NK-92 (cell line): Measurements from ENCODE around the gene MOCS3.

Experiments used
- DNase-seq: peaks from one replicate; lab custom pipeline; 2025; ENCODE audit not compliant: unreplicated experiment; lab: John Stamatoyannopoulos, UW

The MOCS3 gene, protein sequence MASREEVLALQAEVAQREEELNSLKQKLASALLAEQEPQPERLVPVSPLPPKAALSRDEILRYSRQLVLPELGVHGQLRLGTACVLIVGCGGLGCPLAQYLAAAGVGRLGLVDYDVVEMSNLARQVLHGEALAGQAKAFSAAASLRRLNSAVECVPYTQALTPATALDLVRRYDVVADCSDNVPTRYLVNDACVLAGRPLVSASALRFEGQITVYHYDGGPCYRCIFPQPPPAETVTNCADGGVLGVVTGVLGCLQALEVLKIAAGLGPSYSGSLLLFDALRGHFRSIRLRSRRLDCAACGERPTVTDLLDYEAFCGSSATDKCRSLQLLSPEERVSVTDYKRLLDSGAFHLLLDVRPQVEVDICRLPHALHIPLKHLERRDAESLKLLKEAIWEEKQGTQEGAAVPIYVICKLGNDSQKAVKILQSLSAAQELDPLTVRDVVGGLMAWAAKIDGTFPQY

DNA sequence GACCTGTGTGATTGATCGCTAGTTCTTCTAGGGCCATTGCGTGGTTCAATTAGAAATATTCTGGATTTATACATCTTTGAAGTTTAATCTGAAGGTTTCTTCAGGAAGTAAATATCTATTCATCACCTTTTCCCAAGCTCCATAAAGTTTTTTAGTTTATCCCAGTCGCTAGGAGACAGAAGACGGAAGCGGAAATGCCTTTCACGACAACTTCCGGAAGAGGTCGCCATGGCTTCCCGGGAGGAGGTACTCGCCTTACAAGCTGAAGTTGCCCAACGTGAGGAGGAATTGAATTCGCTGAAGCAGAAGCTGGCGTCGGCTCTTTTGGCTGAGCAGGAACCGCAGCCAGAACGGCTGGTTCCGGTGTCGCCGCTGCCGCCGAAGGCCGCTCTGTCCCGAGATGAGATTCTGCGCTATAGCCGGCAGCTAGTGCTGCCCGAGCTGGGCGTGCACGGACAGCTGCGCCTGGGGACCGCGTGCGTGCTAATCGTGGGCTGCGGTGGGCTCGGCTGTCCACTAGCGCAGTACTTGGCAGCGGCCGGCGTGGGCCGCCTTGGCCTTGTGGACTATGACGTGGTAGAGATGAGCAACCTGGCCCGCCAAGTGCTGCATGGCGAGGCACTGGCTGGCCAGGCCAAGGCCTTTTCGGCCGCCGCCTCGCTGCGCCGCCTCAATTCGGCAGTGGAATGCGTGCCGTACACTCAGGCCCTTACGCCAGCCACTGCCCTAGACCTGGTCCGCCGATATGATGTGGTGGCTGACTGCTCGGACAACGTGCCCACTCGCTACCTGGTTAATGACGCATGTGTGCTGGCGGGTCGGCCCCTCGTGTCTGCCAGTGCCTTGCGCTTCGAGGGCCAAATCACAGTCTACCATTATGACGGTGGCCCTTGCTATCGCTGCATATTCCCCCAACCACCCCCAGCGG is at the start of gene MOCS3:
TSS of gene MOCS3 (plus strand) at position 204 of the 928 bp plus-strand sequence. CDS start at position 229, 25 bp downstream.
- DNase-seq: peak; percentile 38

DNA sequence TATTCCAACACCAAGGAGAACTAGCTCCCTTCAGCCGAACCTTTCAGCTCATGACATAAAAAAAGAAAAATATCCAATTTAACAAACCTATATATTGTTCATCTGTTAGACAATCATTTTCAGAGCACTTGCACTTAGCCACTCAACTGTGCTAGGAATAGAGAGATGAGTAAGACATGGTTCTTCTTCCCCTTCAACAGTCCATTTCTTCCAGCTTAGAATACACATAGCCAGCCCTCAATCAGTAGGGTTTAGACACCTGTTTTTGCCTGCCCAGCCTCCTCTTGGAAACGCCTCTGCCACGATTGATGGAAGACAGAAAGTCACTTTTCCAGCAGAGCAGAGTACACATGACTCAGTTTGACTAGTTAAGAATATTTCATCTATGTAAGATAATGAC is 49.2 kb upstream of the MOCS3 start:
- no peak for DNase-seq

DNA sequence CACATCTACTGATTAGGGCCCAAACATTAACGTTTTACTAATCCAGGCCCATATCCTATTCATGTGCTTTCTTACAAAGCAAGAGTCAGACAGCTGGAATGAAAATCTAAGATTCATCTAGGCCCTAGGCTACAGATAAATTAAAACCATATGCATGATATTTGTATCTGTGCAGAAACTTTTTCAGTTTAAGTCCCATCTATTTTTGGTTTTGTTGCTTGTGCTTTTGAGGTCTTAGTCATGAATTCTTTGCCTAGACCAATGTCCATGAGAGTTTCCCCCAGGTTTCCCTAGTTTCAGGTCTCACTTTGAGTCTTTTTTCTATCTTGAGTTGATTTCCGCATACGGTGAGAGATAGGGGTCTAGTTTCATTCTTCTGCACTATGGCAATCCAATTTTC is 47.6 kb upstream of the MOCS3 start:
- no peak for DNase-seq

DNA sequence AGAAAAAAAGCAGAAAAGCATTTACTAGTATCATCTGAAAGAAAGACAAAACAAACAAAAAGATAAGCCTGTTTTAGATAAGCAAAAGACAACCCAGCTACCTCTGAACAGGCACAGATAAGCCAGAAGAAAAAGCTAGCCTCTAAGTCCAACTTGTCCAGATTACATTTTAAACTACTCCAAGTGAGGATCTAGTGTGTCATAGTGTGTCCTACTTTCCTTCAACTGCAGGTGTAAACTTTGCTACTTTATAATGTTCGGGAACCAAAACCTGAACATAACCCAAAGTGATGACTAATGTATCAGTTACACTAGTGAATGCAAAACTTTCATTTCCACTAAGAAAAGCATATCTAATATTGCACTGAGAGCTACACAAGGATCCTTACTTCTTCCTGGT is 46.9 kb upstream of the MOCS3 start:
- no peak for DNase-seq

DNA sequence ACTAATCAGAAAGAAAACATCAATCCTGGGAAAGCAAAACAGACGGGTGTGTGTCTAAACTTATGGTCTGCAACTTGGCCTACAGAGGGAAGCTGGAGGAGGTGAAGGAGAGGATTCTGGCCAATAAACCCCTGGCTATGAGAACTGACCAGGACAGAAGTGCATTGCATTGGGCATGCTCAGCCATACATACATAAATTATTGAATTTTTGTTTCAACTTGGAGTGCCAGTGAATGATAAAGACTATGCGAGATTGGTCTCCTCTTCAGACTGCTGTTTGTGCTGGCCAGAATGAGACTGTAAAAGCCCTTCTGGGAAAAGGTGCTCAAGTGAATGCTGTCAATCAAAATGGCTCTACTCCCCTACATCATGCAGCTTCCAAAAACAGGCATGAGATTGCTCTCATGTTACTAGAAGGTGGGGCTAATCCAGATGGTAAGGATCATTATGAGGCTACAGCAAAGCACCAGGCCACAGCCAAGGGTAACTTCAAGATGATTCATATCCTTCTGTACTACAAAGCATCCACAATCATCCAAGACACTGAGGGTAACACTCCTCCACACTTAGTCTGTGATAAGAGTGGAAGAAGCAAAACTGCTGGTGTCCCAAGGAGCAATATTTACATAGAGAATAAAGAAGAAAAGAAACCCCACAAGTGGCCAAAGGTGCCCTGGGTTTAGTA is 44.8 kb upstream of the MOCS3 start:
- no peak for DNase-seq

DNA sequence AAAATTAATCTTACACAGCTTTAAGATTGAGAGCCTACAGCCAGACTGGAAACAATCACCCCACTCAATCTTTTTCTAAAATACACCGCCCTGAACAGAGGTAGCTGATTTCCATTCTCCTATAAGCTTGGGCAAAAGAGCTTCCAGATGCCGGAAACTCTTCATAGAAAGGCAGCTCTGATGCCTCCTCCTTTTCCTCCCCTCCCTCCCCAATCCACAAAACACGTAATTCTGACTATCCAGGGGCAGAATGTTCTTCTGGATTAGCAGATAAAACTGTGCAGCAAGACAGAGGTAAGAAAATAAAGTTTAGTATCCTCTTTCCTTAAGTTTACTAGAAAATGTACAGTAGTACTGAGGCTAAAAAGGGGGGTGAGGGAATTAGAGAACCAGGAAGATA is 43.2 kb upstream of the MOCS3 start:
- DNase-seq: no peak

DNA sequence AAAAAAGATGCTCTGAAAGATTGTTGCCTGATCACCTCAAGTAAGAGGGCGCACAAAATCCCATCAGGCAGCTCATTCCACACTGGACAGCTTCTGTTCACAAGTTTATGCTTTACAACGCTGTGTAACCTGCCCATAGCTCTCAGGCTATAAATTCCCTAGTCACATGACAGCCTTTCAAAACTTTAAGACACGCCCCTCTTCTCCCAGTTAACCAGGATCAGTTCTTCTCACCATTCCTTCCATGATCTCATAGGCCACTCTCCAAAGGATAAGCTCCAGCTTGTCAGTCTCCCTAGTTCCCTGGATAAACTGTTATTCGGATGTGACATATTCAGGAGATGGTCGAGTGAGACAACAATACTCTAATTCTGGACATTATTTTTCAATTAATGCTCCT is 42.4 kb upstream of the MOCS3 start:
- DNase-seq: no peak

DNA sequence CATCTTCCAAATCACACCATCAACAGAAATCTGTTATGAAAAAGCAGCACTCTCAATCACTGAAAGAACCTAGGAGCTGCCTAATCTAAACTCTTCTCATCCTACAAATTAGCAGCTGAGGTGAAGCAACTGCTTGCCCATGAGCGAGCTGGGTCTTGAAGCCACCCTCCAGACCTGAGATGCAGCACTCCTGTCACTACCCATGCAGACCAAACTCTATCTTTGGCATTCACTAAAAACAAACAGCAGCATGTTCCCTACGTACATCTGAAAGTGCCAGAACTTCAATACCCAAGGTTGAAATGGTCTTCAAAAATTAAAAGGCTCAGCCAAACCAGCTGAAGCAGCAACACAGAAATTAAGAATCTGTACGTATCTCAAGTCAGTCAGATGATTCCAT is 41.7 kb upstream of the MOCS3 start:
- DNase-seq: no peak

DNA sequence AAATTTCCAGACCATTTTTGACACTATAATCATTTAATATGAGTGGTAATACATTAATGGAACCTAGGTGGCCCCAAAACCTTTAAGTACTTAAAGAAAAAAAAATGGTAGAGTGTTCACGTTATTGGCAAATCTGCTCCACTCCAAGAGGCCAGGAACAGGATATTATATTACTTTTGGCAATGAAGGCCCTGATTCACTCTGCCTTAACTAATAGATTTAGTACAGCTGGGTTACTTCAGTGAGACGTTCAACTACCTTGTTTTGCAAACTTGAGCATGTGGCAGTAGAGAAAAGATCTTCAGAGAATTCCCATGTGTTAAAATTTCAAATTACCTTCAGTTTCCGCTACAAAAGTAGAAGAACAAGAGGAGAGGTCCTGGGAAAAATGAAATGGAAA is 40.2 kb upstream of the MOCS3 start:
- no peak for DNase-seq

DNA sequence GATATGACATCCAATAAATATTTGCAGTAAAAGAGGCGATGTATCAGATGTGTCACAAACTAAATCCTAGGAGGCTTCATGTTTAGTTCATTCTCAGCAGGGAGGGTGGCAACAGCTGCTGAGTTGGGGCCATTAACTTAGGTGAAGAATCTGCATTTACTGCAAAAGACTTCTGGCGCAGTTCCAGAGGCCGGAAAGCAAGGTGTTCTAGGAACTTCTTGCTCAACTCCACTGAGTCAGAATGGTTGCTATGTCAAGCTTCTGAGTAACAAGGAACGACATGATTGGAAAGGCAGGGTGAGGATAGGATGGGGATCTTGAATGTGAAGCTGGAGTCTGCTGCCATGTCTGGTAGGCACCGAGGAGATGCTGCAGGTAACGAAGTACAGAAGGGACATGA is 39.1 kb upstream of the MOCS3 start:
- no peak for DNase-seq

DNA sequence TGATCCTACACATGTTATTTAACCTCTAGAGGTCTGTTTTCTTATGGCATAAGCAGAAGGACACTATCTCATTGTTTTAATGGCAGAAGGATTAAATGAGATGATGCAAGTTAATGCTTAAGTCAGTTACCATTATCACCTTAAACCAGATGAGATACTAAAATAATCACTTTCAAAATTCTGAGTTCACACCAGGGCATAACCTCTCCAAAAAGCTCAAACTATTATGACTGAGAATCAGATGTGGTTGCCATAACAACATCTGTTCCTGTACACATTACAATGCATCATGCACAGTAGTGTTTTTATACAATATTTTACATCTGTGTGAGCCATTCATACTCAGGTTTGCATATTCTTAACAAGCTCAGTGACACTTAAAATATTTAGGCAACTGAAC is 37.6 kb upstream of the MOCS3 start:
- no peak for DNase-seq

DNA sequence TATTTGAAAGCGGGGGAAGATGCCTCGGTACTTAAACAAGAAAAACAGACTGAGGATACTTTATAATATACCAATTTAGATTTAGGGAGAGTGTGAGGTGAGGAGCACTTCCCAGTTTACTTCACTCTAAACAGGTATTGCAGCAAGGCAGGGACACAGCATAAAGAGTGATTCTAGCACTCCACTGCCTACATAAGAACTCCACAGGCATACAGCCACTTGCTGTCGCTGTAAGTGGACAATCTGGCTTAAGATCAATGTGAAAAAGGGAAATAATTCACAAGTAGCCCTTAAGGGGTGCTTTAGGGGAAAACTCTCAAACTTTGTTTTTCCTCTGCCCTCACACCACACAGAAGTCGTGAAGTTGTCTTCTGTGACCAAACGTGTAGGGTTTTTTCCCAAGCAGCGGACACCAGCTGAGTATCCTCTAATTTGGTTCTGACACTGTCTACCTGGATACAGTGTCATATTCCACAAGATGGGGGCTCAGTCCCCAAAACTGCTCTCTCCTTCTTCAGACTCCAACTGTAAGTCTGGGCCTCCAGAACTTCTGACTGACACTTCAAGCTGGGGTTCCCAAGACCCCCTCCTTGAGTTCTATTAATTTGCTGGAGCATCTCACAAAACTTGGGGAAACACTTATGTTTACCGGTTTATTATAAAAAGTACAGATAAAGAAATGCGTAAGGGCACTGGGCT is 36.7 kb upstream of the MOCS3 start:
- DNase-seq: no peak

DNA sequence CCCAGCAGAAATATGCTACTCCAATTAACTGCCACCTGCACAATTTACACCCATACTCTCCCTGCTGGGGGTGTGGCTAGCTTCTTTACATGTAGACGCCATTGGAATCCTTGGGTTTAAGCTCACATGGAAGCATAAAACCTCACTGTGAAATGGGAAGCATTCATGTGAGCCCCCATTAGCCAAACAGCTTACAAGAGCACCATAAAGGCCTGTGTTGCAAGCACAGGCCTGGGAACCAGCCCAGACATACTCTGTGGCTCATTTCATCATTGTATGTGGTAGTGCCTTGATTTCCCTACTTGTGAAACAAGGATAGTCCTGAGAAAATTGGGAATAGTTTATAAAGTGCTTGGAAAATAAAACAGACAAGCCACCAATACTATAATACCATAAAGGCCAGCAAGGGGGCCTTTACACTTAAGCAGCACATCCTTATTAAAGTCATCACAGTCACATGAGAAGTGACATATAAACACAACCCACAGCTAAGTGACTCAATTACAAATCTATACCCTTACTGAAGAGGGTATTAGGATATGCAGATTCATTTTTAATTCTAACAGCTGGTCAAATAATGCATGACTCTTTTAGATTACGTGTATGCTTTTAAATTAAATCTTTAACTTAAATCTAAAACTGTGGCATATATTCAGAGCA is 34.2 kb upstream of the MOCS3 start:
- no peak for DNase-seq

DNA sequence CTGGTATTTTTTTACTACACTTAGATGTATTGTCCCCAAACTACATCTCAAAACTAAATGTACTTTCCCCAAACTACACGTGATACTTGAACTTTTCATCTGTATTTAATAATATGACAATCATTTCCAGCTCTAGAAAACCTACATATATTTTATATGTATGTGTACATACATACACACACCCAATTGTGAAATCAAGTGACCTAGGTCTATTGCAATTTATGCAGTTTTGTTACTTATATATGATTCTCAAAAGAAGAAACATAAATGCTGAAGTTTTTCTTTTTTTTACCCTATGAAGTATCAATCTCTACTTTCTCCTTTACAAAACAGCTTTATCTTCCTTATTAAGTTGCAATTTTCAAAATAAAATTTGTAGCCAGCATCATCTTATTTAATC is 32.1 kb upstream of the MOCS3 start:
- no peak for DNase-seq

DNA sequence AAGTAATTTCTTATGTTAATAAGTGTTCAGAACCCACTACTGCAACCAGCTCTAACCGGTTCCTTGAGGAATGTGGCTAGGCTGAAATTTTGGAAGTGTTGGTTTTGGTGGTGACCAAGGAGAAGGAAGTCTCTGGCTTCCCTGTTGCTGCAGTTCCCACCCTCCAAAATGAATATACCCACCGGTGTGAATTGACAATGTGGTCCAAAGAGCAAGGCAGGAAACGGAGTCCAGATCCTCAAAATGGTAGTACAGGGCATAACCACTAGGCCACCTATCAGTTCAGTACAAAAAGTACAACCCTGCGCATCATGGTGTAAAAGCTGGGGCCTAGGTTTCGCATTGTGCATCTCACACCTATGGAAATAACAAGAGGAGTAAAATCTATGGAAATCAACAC is 30.1 kb upstream of the MOCS3 start:
- DNase-seq: no peak

DNA sequence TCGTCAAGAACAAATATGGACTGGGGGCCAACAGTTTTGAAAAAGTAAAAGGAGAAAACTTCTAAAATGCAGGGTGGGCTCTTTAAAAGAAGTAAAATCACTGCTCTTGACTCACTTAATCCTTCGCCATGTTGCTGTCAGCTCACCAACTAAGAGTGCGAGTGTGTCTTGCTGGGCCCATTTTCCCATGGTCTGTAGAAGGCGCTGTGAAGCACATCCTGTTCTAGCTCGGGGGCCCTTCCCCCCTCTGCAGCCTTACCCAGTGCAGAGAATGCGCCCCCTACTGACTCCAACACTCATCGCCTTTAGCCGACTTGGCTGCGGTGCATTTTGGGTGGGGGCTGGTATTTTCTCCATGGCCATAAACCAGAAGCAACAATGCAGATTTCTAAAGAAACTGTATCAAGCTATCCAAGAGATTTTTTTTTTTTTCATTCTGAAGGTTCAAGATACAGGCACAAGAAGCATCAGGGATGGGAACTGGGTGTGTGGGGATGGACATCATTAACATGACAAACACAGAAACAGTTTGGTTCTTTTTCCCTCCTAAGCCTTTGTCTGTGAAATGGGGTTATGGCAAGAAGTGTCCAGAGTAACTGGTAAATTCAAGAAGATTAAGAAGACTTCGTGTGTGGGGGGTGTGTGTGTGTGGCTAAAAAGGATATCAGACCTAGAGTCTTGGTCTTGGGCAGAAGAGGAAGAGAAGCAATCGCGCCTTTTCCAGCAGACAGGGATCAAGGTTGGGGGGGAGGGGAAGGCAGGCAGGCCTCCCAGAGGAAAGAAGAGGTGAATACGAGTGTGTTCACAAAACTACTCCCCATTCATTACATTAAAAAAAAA is 29.1 kb upstream of the MOCS3 start:
- peak; percentile 25 for DNase-seq

DNA sequence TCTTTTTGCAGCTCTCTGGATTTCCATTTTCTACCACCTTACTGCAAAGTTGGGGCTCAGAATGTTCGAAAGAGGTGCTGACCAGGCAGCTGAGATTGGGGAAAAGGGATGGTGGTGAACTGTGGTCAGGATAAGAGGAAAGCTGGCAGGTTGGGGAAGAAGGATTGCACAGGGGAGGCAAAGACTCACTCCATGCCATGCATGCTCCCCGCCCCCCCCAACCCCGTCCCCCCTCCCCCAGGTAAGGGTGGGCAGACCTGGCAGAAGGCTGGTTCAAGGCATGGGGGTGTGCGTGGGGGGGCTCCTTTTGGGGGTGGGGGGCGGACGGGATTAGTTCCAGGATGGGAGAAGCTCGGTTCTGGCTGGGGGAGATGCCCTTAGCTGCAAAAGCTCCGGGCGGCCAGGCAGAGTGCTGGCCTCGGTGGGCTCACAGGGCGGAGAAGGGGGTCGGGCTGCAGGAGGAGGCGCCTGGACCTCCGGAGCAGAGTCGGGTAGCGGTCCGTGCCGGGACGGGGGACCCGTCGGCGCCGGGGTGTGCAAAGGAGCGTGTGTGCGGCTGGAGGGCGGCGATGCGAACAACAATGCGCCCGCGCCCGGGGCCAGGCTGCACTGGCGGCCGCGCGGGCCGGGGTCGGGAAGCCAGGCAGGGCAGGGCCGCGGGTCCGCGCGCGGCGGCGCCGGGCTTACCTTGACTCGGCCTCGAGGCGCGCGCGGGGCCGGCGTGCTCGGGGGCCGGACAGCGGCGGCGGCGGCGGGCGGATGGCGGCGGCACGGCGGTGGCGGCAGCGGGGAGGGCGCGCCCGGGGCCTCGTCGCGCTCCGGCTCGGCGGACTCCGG is 28.3 kb upstream of the MOCS3 start:
- no peak for DNase-seq

DNA sequence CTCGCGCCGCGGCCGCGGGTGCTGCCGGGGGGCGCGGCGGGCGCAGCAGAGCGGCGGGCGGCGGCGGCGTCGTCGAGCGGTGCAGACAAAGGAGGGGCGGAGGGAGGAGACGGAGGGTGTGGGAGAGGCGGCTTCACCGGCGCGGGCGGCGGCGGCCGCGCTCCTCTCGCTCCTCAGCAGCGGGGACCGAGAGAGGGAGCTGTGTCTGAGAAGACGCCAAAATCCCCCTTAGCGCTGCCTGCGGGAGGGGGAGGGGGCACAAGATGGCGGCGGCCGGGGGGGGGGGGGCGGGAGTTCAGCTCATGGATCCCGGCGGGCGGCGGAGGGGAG is 27.7 kb upstream of the MOCS3 start:
- DNase-seq: no peak
